Smooth muscle cell of the pulmonary artery (primary cell): ENCODE measurements around the gene CAPN12. TPM values are rescaled to one million over a fixed set of nuclear protein-coding genes. Genes with fewer than 3 reads are reported as not detected.

Experiments used
- total RNA-seq: library from RNA; depleted of rRNA; stranded (reverse); fragments of >200 nt; gene quantifications from 2 replicates; pipeline ENCODE4 v1.2.3, GENCODE V29; 2014

CAPN12 gene, protein sequence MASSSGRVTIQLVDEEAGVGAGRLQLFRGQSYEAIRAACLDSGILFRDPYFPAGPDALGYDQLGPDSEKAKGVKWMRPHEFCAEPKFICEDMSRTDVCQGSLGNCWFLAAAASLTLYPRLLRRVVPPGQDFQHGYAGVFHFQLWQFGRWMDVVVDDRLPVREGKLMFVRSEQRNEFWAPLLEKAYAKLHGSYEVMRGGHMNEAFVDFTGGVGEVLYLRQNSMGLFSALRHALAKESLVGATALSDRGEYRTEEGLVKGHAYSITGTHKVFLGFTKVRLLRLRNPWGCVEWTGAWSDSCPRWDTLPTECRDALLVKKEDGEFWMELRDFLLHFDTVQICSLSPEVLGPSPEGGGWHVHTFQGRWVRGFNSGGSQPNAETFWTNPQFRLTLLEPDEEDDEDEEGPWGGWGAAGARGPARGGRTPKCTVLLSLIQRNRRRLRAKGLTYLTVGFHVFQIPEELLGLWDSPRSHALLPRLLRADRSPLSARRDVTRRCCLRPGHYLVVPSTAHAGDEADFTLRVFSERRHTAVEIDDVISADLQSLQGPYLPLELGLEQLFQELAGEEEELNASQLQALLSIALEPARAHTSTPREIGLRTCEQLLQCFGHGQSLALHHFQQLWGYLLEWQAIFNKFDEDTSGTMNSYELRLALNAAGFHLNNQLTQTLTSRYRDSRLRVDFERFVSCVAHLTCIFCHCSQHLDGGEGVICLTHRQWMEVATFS
- 0.13 TPM in 1 of 2 replicates, not detected in the other for total RNA-seq

GRCh38 chr19:38744298-38744681, at the start of gene CAPN12:
TSS of gene CAPN12 (minus strand) at chr19:38744474. CDS start at chr19:38744165, 309 bp downstream.

GRCh38 chr19:38788478-38789243, 44.4 kb upstream of the CAPN12 start, which contains the start of gene LGALS7B:
TSS of gene LGALS7B (plus strand) at chr19:38789200. CDS start at chr19:38789227, 27 bp downstream.

DNA sequence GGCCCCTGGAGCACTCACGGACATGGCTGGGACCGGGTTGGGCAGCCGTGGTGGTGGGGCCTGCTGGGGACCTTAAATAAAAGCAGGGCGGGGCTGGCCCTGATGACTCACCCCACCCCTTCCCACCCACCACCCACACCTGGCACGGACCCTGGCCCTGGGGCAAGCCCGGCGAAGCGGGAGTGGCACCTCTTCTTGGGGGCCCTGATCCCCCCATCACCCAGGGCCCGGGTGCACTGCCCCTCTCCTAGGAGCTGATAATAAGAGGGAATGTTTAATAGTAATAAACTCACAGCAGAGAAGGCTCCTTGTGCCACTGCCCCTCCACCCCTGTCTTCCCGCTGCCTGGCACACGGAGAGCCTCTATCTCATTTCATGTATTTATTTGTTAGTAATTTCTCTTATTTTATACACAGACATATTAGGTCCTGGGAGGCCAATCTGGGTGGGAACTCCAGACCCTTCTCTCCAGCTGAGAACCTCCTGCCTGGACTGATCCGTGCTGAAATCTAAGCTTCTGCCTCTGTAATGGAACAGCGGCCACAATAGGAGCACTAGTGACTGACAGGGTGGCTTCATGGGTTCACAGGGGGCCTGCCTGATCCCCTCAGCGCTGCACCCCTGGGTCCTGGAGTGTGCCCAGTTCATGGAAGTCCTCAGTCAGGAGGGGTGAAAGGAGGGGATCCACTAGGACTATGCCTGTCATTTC, 29.3 kb upstream of the CAPN12 start, which contains the start of gene LGALS7:
LGALS7 (minus strand) TSS at position 49 of the 709 bp plus-strand sequence; CDS start at position 24, 25 bp downstream.

Other genes with a start within 250 kb of the CAPN12 start
- gene MAP4K1, start 126.5 kb downstream of the CAPN12 start, total RNA-seq = 0.07 and 0.46 TPM in 2 replicates
- gene EIF3K, start 125.3 kb downstream of the CAPN12 start, total RNA-seq = 202 and 241 TPM in 2 replicates
- gene ACTN4, start 96.8 kb downstream of the CAPN12 start, total RNA-seq = 515 and 707 TPM in 2 replicates
- not detected in 2 replicates for gene LGALS7, start 29.0 kb upstream of the CAPN12 start, total RNA-seq
- gene LGALS7B, start 44.7 kb upstream of the CAPN12 start, total RNA-seq = not detected in 2 replicates
- gene LGALS4, start 68.5 kb upstream of the CAPN12 start, total RNA-seq = not detected in 2 replicates
- gene ECH1, start 87.3 kb upstream of the CAPN12 start, total RNA-seq = 30.0 and 37.6 TPM in 2 replicates
- gene HNRNPL, start 105.5 kb upstream of the CAPN12 start, total RNA-seq = 144 and 174 TPM in 2 replicates
- gene RINL, start 133.8 kb upstream of the CAPN12 start, total RNA-seq = 1.6 and 2.6 TPM in 2 replicates
- gene SIRT2, start 155.1 kb upstream of the CAPN12 start, total RNA-seq = 47.3 and 50.2 TPM in 2 replicates
- 11.2 and 15.3 TPM in 2 replicates for gene NFKBIB, start 155.5 kb upstream of the CAPN12 start, total RNA-seq
- gene CCER2, start 167.7 kb upstream of the CAPN12 start, total RNA-seq = not detected in 2 replicates
- 10.5 and 22.1 TPM in 2 replicates for gene SARS2, start 186.3 kb upstream of the CAPN12 start, total RNA-seq
- gene MRPS12, start 186.5 kb upstream of the CAPN12 start, total RNA-seq = 20.7 and 27.4 TPM in 2 replicates
- gene FBXO17, start 231.3 kb upstream of the CAPN12 start, total RNA-seq = 27.2 and 43.7 TPM in 2 replicates